AG04449 (cell line): ENCODE data around the gene SPNS2.

Experiments
- CTCF ChIA-PET: fragments of 350-600 bp; formaldehyde crosslinking; extraction: SDS; loops from one replicate; lab custom pipeline; 2021; ENCODE audit warnings: antibody characterized with exemption; lab: Yijun Ruan, JAX
- POLR2A ChIA-PET: fragments of 400-600, 350-600 bp; formaldehyde crosslinking; extraction: SDS; loops from one replicate; lab custom pipeline; 2020; ENCODE audit warnings: antibody characterized with exemption, inconsistent platforms; lab: Yijun Ruan, JAX
- DNase-seq: peaks from one replicate; pipeline ENCODE4 v3.0.0-alpha.2; 2010; ENCODE audit warnings: low read depth, low spot score
- H3K4me3 ChIP-seq: 2 replicates; pipeline ENCODE4 v1.5.1; 2011; ENCODE audit warnings: low read depth, mild to moderate bottlenecking, control low read depth, low read length
- CTCF ChIP-seq: IDR thresholded peaks from one replicate; pipeline ENCODE4 v1.5.1; 2011; ENCODE audit warnings: mild to moderate bottlenecking, moderate library complexity, low read length, control low read depth, inconsistent platforms; ENCODE audit not compliant: insufficient read depth; ENCODE audit errors: missing control alignments

The SPNS2 gene

DNA sequence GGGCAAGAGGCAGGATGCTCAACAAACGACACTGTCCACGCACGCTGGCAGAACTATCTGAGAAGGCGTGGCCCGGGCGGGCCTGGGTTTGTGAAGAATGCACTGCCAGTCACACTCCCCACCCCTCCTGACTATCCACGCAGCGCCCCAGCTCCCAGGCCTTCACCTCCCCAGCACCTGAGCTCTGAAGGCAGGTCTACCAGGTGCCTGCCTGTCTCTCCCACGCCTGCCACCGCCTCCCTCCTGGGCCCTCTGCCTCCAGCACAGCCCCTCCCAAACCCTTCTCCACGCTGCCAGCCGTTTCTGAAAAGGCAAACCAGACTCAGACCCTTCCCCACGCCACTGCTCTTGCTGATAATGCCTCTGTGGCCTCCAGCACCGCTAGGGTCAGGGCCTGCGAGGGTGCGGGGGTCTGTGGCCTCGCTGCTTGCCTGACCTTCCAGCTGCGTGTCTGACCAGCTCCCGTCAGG lies 44.9 kb downstream of the SPNS2 start:
- no peak for DNase-seq
- H3K4me3 ChIP-seq = no peak overlapping the region
- no peak for TF ChIP-seq CTCF
- ChIA-PET POLR2A (no interaction called here), CTCF (interaction anchor here (1.8 to 2.8 kb wide), 2 partner anchors 23 kb away, joined by 9 to 10 read pairs; no protein-coding TSS in a partner anchor)

DNA sequence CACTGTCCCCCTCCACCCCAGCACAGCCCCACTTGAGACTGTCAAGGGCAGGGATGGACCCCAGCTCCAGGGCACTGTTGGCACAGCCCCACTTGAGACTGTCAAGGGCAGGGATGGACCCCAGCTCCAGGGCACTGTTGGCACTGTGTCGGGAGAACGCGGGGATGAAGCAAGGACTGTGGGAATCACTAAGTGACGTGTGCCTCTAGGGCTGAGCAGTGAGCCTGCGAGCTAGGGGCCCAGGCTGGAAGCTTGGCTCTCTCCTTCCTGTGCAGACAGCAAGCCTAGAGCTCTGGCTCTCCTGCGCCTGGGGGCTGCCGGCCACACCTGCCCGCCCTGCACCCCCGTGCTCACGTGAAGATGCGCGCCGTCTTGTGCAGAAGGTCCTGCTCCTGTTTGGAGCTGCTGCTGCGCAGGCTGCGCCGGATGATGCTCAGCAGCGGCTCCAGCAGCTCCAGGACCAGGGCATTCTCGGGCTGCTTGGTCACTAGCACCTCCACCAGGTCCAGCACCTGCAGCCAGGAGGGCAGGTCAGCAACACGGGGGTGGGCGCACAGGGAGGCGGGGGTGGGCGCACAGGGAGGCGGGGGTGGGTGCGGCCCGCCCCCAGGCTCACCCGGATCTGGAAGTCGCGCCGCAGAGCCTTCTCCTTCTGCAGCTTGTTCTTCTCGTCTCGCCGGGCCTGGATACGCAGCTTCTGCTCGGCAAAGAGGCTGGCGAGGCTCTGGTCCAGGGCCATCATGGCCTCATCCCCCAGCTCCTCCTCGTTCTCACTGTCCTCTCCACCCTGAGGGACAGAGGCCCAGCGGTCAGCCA lies 45.7 kb downstream of the SPNS2 start:
- POLR2A ChIA-PET = interaction anchor here (1.6 kb wide), 1 partner anchor 9 kb away, joined by 5 read pairs; no protein-coding TSS in a partner anchor
- TF ChIP-seq CTCF = no peak
- no peak for DNase-seq
- H3K4me3 ChIP-seq = no peak overlapping the region
- CTCF ChIA-PET = interaction anchor here (1.8 kb wide), 1 partner anchor 23 kb away, joined by 10 read pairs; no protein-coding TSS in a partner anchor

GRCh38 chr17:4544951-4545216 lies 46.2 kb downstream of the SPNS2 start:
- CTCF ChIA-PET = interaction anchor here (1.8 kb wide), 1 partner anchor 22 kb away, joined by 10 read pairs; no protein-coding TSS in a partner anchor
- POLR2A ChIA-PET = interaction anchor here (1.6 kb wide), 1 partner anchor 10 kb away, joined by 5 read pairs; no protein-coding TSS in a partner anchor
- H3K4me3 ChIP-seq = no peak overlapping the region
- no peak for TF ChIP-seq CTCF
- no peak for DNase-seq

- no peak for TF ChIP-seq CTCF
- CTCF ChIA-PET = interaction anchor here (1.0 to 1.8 kb wide), 2 partner anchors 20 to 22 kb away, joined by 3 to 10 read pairs; no protein-coding TSS in a partner anchor
- H3K4me3 ChIP-seq = no peak overlapping the region
- no peak for DNase-seq
- POLR2A ChIA-PET = interaction anchor here (1.6 kb wide), 1 partner anchor 10 kb away, joined by 5 read pairs; no protein-coding TSS in a partner anchor
Measured at GRCh38 chr17:4545217-4545951, 46.7 kb downstream of the SPNS2 start.

- ChIA-PET CTCF (interaction anchor here (13.2 kb wide), 1 partner anchor 19 kb away, joined by 137 read pairs; no protein-coding TSS in a partner anchor), POLR2A (interaction anchor here (0.7 kb wide), 1 partner anchor 9 kb away, joined by 3 read pairs; no protein-coding TSS in a partner anchor)
- no peak for DNase-seq
- no peak overlapping the region for H3K4me3 ChIP-seq
- no peak for TF ChIP-seq CTCF
Measured at GRCh38 chr17:4547118-4547906, 48.6 kb downstream of the SPNS2 start.
